ENCODE measurements around the gene NDUFB10. TPM values are rescaled to one million over a fixed set of nuclear protein-coding genes. Genes with fewer than 3 reads are reported as not detected.

Gene NDUFB10
- total RNA-seq, 3 donors from 2014 or later (not counting 1 experiment from before 2014, with no cell fraction given) = 54.5 to 61.1 (median 59.5) TPM

- H3K36me3 ChIP-seq (ENCODE audit: control insufficient read depth, insufficient read depth, low read length) = peaks cover 15% of the 10 kb centered on the region
- peaks cover 6 to 24% of the 10 kb centered on the region in 2 donors for H3K4me1 Mint-ChIP-seq
- no peak for ATAC-seq
- no peaks in the 10 kb centered on the region for H3K9me3 ChIP-seq (ENCODE audit: control insufficient read depth, insufficient read depth, low read length)
- H3K27ac ChIP-seq (ENCODE audit: low read length) = no peak overlapping the region
- H3K36me3 Mint-ChIP-seq = no peaks in the 10 kb centered on the region
- H3K4me1 ChIP-seq (ENCODE audit: control insufficient read depth, insufficient read depth, low read length) = peaks cover 32% of the 10 kb centered on the region
- H3K9me3 Mint-ChIP-seq = no peaks in the 10 kb centered on the region
- no peak for TF ChIP-seq CTCF (IDR thresholded peaks at IDR 0.05)
- no peak overlapping the region for H3K27ac Mint-ChIP-seq
- no peak for DNase-seq
- H3K4me3 ChIP-seq (ENCODE audit: low read length) = no peak overlapping the region
- no peaks in the 10 kb centered on the region for H3K27me3 ChIP-seq (ENCODE audit: control insufficient read depth, insufficient read depth, low read length)
- peak overlapping the region; percentile 90 for H3K4me3 Mint-ChIP-seq
- 94% methylated on average over 30 of the region's 30 CpGs for WGBS (ENCODE audit: insufficient coverage)
- H3K27me3 Mint-ChIP-seq (ENCODE audit: low read depth in 2 of 2) = no peaks in the 10 kb centered on the region
- intact Hi-C loops (cut with micrococcal nuclease) = no loop called here
Observed at GRCh38 chr16:1941162-1942046, 17.9 kb upstream of the NDUFB10 start.

DNA sequence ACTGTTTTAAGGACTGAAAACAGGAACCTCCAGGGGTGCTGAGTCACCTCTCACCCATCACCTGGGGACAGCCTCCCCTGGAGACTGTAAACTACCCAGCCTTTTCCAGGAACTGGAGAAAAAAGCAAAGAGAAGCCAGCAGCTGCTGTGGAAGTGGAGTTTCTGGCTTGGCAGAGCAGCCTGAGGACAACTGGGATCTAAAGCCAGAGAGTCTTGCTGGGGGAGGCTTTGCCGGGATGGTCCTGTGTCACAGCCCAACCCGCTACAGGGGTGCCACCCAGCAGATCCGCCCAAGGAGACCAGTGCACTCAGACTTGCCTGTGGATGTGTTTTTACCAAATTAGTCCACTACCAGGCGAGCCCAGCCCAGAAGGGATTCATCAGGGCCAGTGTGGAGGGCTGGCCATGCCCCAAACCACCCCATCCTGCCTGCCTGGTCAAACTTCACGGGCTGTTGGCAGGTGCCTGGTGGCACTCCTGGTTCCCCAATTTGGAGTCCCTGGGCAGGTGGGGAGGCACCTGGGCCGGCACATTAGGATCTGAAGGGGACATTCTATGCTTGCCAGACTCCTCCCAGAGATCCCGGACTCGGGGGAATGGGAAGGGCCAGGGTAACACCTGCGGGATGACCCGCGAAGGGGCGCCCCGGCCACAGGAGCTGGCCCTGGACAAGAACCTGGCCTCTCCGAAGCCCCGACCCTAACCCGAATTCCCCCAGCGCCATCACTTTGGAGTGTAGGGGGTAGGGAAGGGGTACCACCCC lies 17.1 kb upstream of the NDUFB10 start:
- Mint-ChIP-seq H3K27me3 (ENCODE audit: low read depth in 2 of 2) (no peaks in the 10 kb centered on the region), H3K4me1 (peaks cover 6 to 24% of the 10 kb centered on the region in 2 donors), H3K27ac (peak overlapping the region; percentile 74 to 91), H3K9me3 (no peaks in the 10 kb centered on the region), H3K36me3 (no peaks in the 10 kb centered on the region), H3K4me3 (peak overlapping the region; percentile 90)
- no peak for TF ChIP-seq CTCF (IDR thresholded peaks at IDR 0.05)
- Histone ChIP-seq H3K36me3 (ENCODE audit: control insufficient read depth, insufficient read depth, low read length) (peaks cover 15% of the 10 kb centered on the region), H3K27me3 (ENCODE audit: control insufficient read depth, insufficient read depth, low read length) (no peaks in the 10 kb centered on the region), H3K9me3 (ENCODE audit: control insufficient read depth, insufficient read depth, low read length) (no peaks in the 10 kb centered on the region), H3K27ac (ENCODE audit: low read length) (no peak overlapping the region), H3K4me3 (ENCODE audit: low read length) (peak overlapping the region; percentile 74), H3K4me1 (ENCODE audit: control insufficient read depth, insufficient read depth, low read length) (peaks cover 32% of the 10 kb centered on the region)
- no peak for ATAC-seq
- no peak for DNase-seq
- intact Hi-C loops (cut with micrococcal nuclease) = no loop called here
- 17% methylated on average over 12 of the region's 17 CpGs for WGBS (ENCODE audit: insufficient coverage)

DNA sequence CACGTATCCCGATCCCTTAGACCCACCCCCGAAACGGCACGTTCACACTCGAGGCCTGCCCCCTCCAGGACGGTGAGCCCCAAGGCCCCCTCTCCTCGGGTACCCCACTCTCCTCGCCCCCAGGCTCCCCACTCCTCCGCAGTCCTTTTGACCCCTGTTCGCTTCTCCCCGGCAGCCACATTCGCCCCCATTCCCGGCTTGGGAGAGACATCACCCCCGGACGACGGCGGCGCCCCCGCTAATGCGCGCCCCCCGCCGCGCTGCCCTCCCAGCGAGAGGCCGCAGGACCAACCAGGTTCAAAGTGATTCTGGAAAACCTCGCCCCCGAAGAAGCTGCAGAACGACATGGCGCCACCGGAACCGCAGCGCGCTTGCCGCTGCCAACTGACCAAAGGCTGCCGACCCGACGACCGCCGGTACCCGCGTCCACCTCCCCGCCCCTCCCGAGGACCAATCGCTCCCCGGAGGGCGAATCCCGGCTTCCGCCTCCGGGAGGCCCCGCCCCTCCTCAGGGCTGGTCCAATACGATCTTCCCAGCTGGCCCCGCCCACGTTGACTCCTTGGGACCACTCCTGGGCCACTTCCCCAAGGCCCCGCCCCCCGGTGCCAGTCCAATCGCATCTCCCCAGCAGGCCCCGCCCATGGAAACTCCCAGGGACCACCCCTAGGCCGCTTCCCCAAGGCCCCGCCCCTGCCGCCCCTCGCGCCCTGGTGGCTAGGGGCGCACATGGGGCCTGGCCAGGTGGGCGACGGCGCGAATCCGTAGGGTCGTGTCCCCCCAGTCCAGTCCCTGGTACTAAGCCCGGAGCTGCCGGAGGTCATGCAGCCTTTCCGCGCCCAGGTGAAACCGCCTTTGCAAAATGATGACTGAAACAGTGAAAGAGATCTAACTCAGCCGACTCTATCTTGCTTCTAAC lies 16.3 kb upstream of the NDUFB10 start, which contains the start of gene MSRB1:
MSRB1 (minus strand) TSS at position 390 of the 917 bp plus-strand sequence; CDS start at position 347, 43 bp downstream.
- Histone ChIP-seq H3K36me3 (ENCODE audit: control insufficient read depth, insufficient read depth, low read length) (peaks cover 14% of the 10 kb centered on the region), H3K4me3 (ENCODE audit: low read length) (peak within 1 kb of the TSS; percentile 74), H3K27ac (ENCODE audit: low read length) (peak within 1 kb of the TSS; percentile 55), H3K4me1 (ENCODE audit: control insufficient read depth, insufficient read depth, low read length) (peaks cover 27% of the 10 kb centered on the region), H3K9me3 (ENCODE audit: control insufficient read depth, insufficient read depth, low read length) (no peaks in the 10 kb centered on the region), H3K27me3 (ENCODE audit: control insufficient read depth, insufficient read depth, low read length) (no peaks in the 10 kb centered on the region)
- no peak for TF ChIP-seq CTCF (IDR thresholded peaks at IDR 0.05)
- intact Hi-C loops (cut with micrococcal nuclease) = no loop called here
- Mint-ChIP-seq H3K36me3 (no peaks in the 10 kb centered on the region), H3K4me3 (peak within 1 kb of the TSS; percentile 90), H3K4me1 (peaks cover 6 to 24% of the 10 kb centered on the region in 2 donors), H3K27ac (peak within 1 kb of the TSS; percentile 74 to 91), H3K27me3 (ENCODE audit: low read depth in 2 of 2) (no peaks in the 10 kb centered on the region), H3K9me3 (no peaks in the 10 kb centered on the region)
- ATAC-seq = peak; percentile 98 to 99 (median 98)
- DNase-seq = peak; percentile 98 to 100
- 1% methylated on average over 74 of the region's 77 CpGs for WGBS (ENCODE audit: insufficient coverage)

All from natural killer cell (primary cell).